IMR-90 (cell line): ENCODE results near the gene OGFR. TPM values are rescaled to one million over a fixed set of nuclear protein-coding genes. Genes with fewer than 3 reads are reported as not detected.

Experiments used
- ATAC-seq: fragments of 200-7000 bp; cut with Tn5 transposase; 2 replicates; pipeline ENCODE4 v1.9.1; 2020; ENCODE audit warnings: low read depth, mild to moderate bottlenecking, moderate library complexity
- BruUV-seq: library from RNA; stranded (reverse); fragments of 400-500 nt; replicated peaks from 2 replicates; lab custom pipeline; 2021; lab: Mats Ljungman, UMichigan
- CTCF ChIA-PET: fragments of 300-600 bp; formaldehyde crosslinking; extraction: SDS; loops from one replicate; lab custom pipeline; 2021; ENCODE audit warnings: antibody characterized with exemption; lab: Yijun Ruan, JAX
- POLR2A ChIA-PET: fragments of 300-600 bp; sonication (Branson Sonifier 250); formaldehyde crosslinking; loops from one replicate; lab custom pipeline; 2022; ENCODE audit warnings: antibody characterized with exemption; ENCODE audit not compliant: unreplicated experiment; lab: Charles Lee
- DNase-seq: peaks from one replicate; pipeline ENCODE4 v3.0.0; 2013
- H2AFZ ChIP-seq: replicated peaks from 2 replicates; pipeline ENCODE3; 2013; ENCODE audit warnings: low read length, mild to moderate bottlenecking; ENCODE audit not compliant: poor library complexity
- H2AK5ac ChIP-seq: 2 replicates; pipeline ENCODE4 v1.6.1; 2013; ENCODE audit warnings: low read depth, low read length, inconsistent platforms
- H2AK9ac ChIP-seq: replicated peaks from 2 replicates; pipeline ENCODE3; 2013; ENCODE audit warnings: mild to moderate bottlenecking, low read depth, low read length, moderate library complexity; ENCODE audit not compliant: poor library complexity
- H2BK120ac ChIP-seq: 2 replicates; pipeline ENCODE4 v1.6.1; 2013; ENCODE audit warnings: low read depth, low read length, inconsistent platforms
- H2BK15ac ChIP-seq: 3 replicates; pipeline ENCODE4 v1.6.1; 2013; ENCODE audit warnings: low read depth, low read length, inconsistent platforms
- H2BK20ac ChIP-seq: 2 replicates; pipeline ENCODE4 v1.6.1; 2013; ENCODE audit warnings: low read depth, mild to moderate bottlenecking, inconsistent platforms, low read length, moderate library complexity
- H2BK5ac ChIP-seq: 2 replicates; pipeline ENCODE4 v1.6.1; 2013; ENCODE audit warnings: mild to moderate bottlenecking, low read depth, low read length, inconsistent platforms; ENCODE audit not compliant: poor library complexity, severe bottlenecking
- H3K14ac ChIP-seq: replicated peaks from 2 replicates; pipeline ENCODE4 v1.6.1; 2013; ENCODE audit warnings: low read depth, low read length, inconsistent platforms
- H3K18ac ChIP-seq: 2 replicates; pipeline ENCODE4 v1.6.1; 2013; ENCODE audit warnings: low read depth, low read length, control low read depth
- H3K23ac ChIP-seq: 2 replicates; pipeline ENCODE4 v1.6.1; 2013; ENCODE audit warnings: low read depth, low read length, inconsistent platforms
- H3K27ac ChIP-seq: 2 replicates; pipeline ENCODE4 v1.5.1; 2013; ENCODE audit warnings: mild to moderate bottlenecking, control low read depth, low read length; ENCODE audit not compliant: insufficient read depth
- H3K27me3 ChIP-seq: 2 replicates; pipeline ENCODE4 v1.6.1; 2013; ENCODE audit warnings: low read length; ENCODE audit not compliant: control insufficient read depth, insufficient read depth
- H3K36me3 ChIP-seq: 2 replicates; pipeline ENCODE4 v1.6.1; 2013; ENCODE audit warnings: low read length, mixed read lengths; ENCODE audit not compliant: control insufficient read depth, insufficient read depth
- H3K4ac ChIP-seq: 2 replicates; pipeline ENCODE4 v1.6.1; 2013; ENCODE audit warnings: low read depth, low read length, inconsistent platforms
- H3K4me1 ChIP-seq: 2 replicates; pipeline ENCODE4 v1.6.1; 2013; ENCODE audit warnings: low read length, mixed read lengths; ENCODE audit not compliant: control insufficient read depth, insufficient read depth
- H3K4me2 ChIP-seq: 2 replicates; pipeline ENCODE4 v1.6.1; 2013; ENCODE audit warnings: low read depth, mild to moderate bottlenecking, control low read depth, low read length, moderate library complexity
- H3K4me3 ChIP-seq: 2 replicates; pipeline ENCODE4 v1.5.1; 2013; ENCODE audit warnings: low read depth, mild to moderate bottlenecking, control low read depth, low read length, moderate library complexity; ENCODE audit not compliant: insufficient read depth
- H3K56ac ChIP-seq: 2 replicates; pipeline ENCODE4 v1.6.1; 2013; ENCODE audit warnings: low read length, inconsistent platforms; ENCODE audit not compliant: insufficient read depth; ENCODE audit errors: extremely low read depth
- H3K79me1 ChIP-seq, 2 experiments: 2 replicates each; pipeline ENCODE4 v1.6.1; 2013; ENCODE audit warnings: low read length in 2 of 2, inconsistent platforms in 1 of 2, low read depth in 1 of 2
- H3K9ac ChIP-seq: 2 replicates; pipeline ENCODE4 v1.6.1; 2013; ENCODE audit warnings: low read depth, low read length, control low read depth
- H3K9me1 ChIP-seq: 2 replicates; pipeline ENCODE4 v1.6.1; 2013; ENCODE audit warnings: low read length, inconsistent platforms; ENCODE audit not compliant: insufficient read depth
- H3K9me3 ChIP-seq: 2 replicates; pipeline ENCODE4 v1.6.1; 2013; ENCODE audit warnings: low read length; ENCODE audit not compliant: control insufficient read depth, insufficient read depth
- H4K20me1 ChIP-seq: 2 replicates; pipeline ENCODE4 v1.6.1; 2013; ENCODE audit warnings: low read length, inconsistent platforms; ENCODE audit not compliant: insufficient read depth
- H4K5ac ChIP-seq: 2 replicates; pipeline ENCODE4 v1.6.1; 2013; ENCODE audit warnings: mild to moderate bottlenecking, low read depth, low read length, control low read depth
- H4K8ac ChIP-seq, 2 experiments: 2 replicates each; pipeline ENCODE4 v1.6.1; 2013; ENCODE audit warnings: low read depth in 2 of 2, low read length in 2 of 2, control low read depth in 1 of 2, inconsistent platforms in 1 of 2
- H4K91ac ChIP-seq: 2 replicates; pipeline ENCODE4 v1.6.1; 2013; ENCODE audit warnings: low read depth, low read length, inconsistent platforms; ENCODE audit not compliant: insufficient read depth
- BHLHE40 ChIP-seq: fragments of 150-350 bp; IDR thresholded peaks from 2 replicates; pipeline ENCODE4 v1.6.1; 2016; ENCODE audit warnings: mild to moderate bottlenecking, low read depth, low read length
- CEBPB ChIP-seq: IDR thresholded peaks from 2 replicates; pipeline ENCODE4 v1.6.1; 2012; ENCODE audit warnings: low read depth, low read length, improper control_type of control experiment
- CHD1 ChIP-seq: IDR thresholded peaks from 2 replicates; pipeline ENCODE4 v1.6.1; 2012; ENCODE audit warnings: low read depth, low read length, improper control_type of control experiment
- CTCF ChIP-seq: conservative IDR thresholded peaks from 2 replicates; pipeline ENCODE4 v1.5.1; 2012; ENCODE audit warnings: mild to moderate bottlenecking, low read depth, low read length, improper control_type of control experiment
- FOS ChIP-seq: fragments of 150-350 bp; IDR thresholded peaks from 2 replicates; pipeline ENCODE4 v1.6.1; 2016; ENCODE audit warnings: low read depth, low read length
- MAZ ChIP-seq: IDR thresholded peaks from 2 replicates; pipeline ENCODE4 v1.6.1; 2012; ENCODE audit warnings: low read depth, mild to moderate bottlenecking, low read length, improper control_type of control experiment, moderate library complexity, borderline replicate concordance
- MXI1 ChIP-seq: IDR thresholded peaks from 2 replicates; pipeline ENCODE4 v1.6.1; 2012; ENCODE audit warnings: low read depth, mild to moderate bottlenecking, low read length, moderate library complexity, borderline replicate concordance
- NFE2L2 ChIP-seq: fragments of 150-350 bp; IDR thresholded peaks from 2 replicates; pipeline ENCODE4 v1.6.1; 2016; ENCODE audit warnings: low read depth, mild to moderate bottlenecking, low read length
- RCOR1 ChIP-seq: IDR thresholded peaks from 2 replicates; pipeline ENCODE4 v1.6.1; 2012; ENCODE audit warnings: mild to moderate bottlenecking, low read length, improper control_type of control experiment; ENCODE audit not compliant: insufficient replicate concordance
- RFX5 ChIP-seq: IDR thresholded peaks from 2 replicates; pipeline ENCODE4 v1.8.0; 2012; ENCODE audit warnings: low read depth, mild to moderate bottlenecking, low read length, moderate library complexity
- SMC3 ChIP-seq: fragments of 150-350 bp; IDR thresholded peaks from 2 replicates; pipeline ENCODE4 v1.6.1; 2016; ENCODE audit warnings: low read depth, mild to moderate bottlenecking, antibody characterized with exemption, low read length, moderate library complexity
- WGBS, 2 experiments: methylation state at CpG; one replicate each; pipeline versions ENCODE4 v1.1.5 to v1.1.7; 2013; ENCODE audit warnings: missing lambda C conversion rate in 2 of 2; ENCODE audit not compliant: insufficient read length in 1 of 2; ENCODE audit errors: extremely low coverage in 2 of 2; 5-methylcytosine and 5-hydroxymethylcytosine counted together
- dilution Hi-C: fragments of 300-500 bp; cut with HindIII; formaldehyde crosslinking; loops from one replicate; pipeline ENCODE4 v1.14.3; 2018; ENCODE audit warnings: low sequenced_read_pairs; ENCODE audit not compliant: unreplicated experiment
- in situ Hi-C: fragments of 300-500 bp; cut with MboI; formaldehyde crosslinking; loops from 3 replicates; pipeline ENCODE4 v1.14.3; 2019; ENCODE audit warnings: low sequenced_read_pairs, inconsistent platforms, mixed read lengths
- intact Hi-C: fragments of 100-400 bp; cut with micrococcal nuclease; formaldehyde crosslinking; loops from 2 replicates; pipeline ENCODE4 v1.10.0; 2022
- polyA plus RNA-seq, 3 experiments: library from polyadenylated mRNA; depleted of rRNA; stranded (reverse); fragments of >200 nt; gene quantifications; 2 replicates each; pipeline ENCODE4 v1.2.3, GENCODE V29; 2012; ENCODE audit warnings: low replicate concordance in 1 of 3
- total RNA-seq: library from RNA; depleted of rRNA; stranded (reverse); fragments of >200 nt; gene quantifications from 2 replicates; pipeline ENCODE4 v1.2.3, GENCODE V29; 2012
- TF ChIP-seq, protein P1 (sequence below): fragments of 150-350 bp; IDR thresholded peaks from 2 replicates; pipeline ENCODE4 v1.6.1; 2016; ENCODE audit warnings: low read depth, mild to moderate bottlenecking, low read length, moderate library complexity, borderline replicate concordance

The OGFR gene
- total and polyA plus RNA-seq, 2 of the 4 experiments (the other 2 are of a cell fraction) = 22.4 to 30.1 TPM

- TF ChIP-seq, protein P1, sequence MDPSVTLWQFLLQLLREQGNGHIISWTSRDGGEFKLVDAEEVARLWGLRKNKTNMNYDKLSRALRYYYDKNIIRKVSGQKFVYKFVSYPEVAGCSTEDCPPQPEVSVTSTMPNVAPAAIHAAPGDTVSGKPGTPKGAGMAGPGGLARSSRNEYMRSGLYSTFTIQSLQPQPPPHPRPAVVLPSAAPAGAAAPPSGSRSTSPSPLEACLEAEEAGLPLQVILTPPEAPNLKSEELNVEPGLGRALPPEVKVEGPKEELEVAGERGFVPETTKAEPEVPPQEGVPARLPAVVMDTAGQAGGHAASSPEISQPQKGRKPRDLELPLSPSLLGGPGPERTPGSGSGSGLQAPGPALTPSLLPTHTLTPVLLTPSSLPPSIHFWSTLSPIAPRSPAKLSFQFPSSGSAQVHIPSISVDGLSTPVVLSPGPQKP = no peak
These were observed 18.4 kb downstream of the OGFR start (continued) for GRCh38 chr20:62822788-62823651.

- no peaks in the 10 kb centered on the region for H4K20me1 ChIP-seq
- DNase-seq (no peak), ATAC-seq (no peak)
- no peak overlapping the region for H3K23ac ChIP-seq
- ChIA-PET CTCF (no interaction called here), POLR2A (no interaction called here)
- dilution Hi-C loops (no loop called here), in situ Hi-C loops (no loop called here), intact Hi-C loops (no loop called here)
- no peaks in the 10 kb centered on the region for H3K36me3 ChIP-seq
- no peak overlapping the region for H4K8ac ChIP-seq
- no peak overlapping the region for H3K14ac ChIP-seq
- no peak overlapping the region for H4K5ac ChIP-seq
- H2BK120ac ChIP-seq = no peak overlapping the region
- H2AK5ac ChIP-seq = no peak overlapping the region
- no peak overlapping the region for H2AK9ac ChIP-seq
- no peak overlapping the region for H3K9ac ChIP-seq
- no peaks in the 10 kb centered on the region for H3K9me1 ChIP-seq
- no peak overlapping the region for H4K91ac ChIP-seq
- H3K4me2 ChIP-seq = no peak overlapping the region
- WGBS, 2 experiments = 77% methylated on average over 15 of the region's 38 CpGs; no CpG with 5 or more reads in 1 of the 2 experiments
- no peak overlapping the region for H3K27ac ChIP-seq
- H3K18ac ChIP-seq = no peak overlapping the region
- no peaks in the 10 kb centered on the region for H3K79me1 ChIP-seq
- no peak overlapping the region for H2BK5ac ChIP-seq
- no peak overlapping the region for H2AFZ ChIP-seq
- no peak overlapping the region for H2BK20ac ChIP-seq
- no TSS peak for BruUV-seq
- no peak overlapping the region for H3K56ac ChIP-seq
- no peaks in the 10 kb centered on the region for H3K27me3 ChIP-seq
- H3K4me3 ChIP-seq = no peak overlapping the region
- TF ChIP-seq RCOR1 = no peak
- TF ChIP-seq FOS = no peak
- TF ChIP-seq CHD1 = no peak
- TF ChIP-seq RFX5 = no peak
- no peak for TF ChIP-seq CTCF
- TF ChIP-seq BHLHE40 = no peak
- TF ChIP-seq MXI1 = no peak
- TF ChIP-seq MAZ = no peak
- TF ChIP-seq SMC3 = no peak
- TF ChIP-seq CEBPB = no peak
- no peak for TF ChIP-seq NFE2L2
- no peak overlapping the region for H2BK15ac ChIP-seq
- no peak overlapping the region for H3K4ac ChIP-seq
- no peaks in the 10 kb centered on the region for H3K9me3 ChIP-seq
- peaks cover 9% of the 10 kb centered on the region for H3K4me1 ChIP-seq
These were observed 19.2 kb downstream of the OGFR start for GRCh38 chr20:62823688-62824475.
